Measurements from ENCODE around the gene PRRT4. TPM values are rescaled to one million over a fixed set of nuclear protein-coding genes. Genes with fewer than 3 reads are reported as not detected.
A peak's percentile ranks its signal among the peaks of the same experiment; 100 is the strongest.

The PRRT4 gene
- total and polyA plus RNA-seq, 9 of the 15 experiments (the other 6 are each of a cell fraction or from before 2014, with no cell fraction given), result not detected

GRCh38 chr7:128409596-128410450 lies 48.3 kb upstream of the PRRT4 start, which contains the start of gene IMPDH1 (continued):
- TF ChIP-seq NR2C1 (IDR thresholded peaks at IDR 0.05) (no peak), NR2C1 (tag; IDR thresholded peaks at IDR 0.05) (no peak), ZNF79 (CRISPR knock-in tag; IDR thresholded peaks at IDR 0.05; ENCODE audit: low read depth) (no peak), SMARCA5 (IDR thresholded peaks at IDR 0.05) (0 out of 2 replicates have a peak, but pooled peaks have one; percentile 34), ZNF146 (CRISPR knock-in tag; IDR thresholded peaks at IDR 0.05; ENCODE audit: unreplicated experiment) (no peak), USF2 (CRISPR knock-in tag; IDR thresholded peaks at IDR 0.05) (no peak), NR2C2 (CRISPR knock-in tag; IDR thresholded peaks at IDR 0.05) (no peak), NR2C2 (tag; IDR thresholded peaks at IDR 0.05) (peak; percentile 62; the same call in 1 of the 2 replicates), RERE (CRISPR knock-in tag; IDR thresholded peaks at IDR 0.05; ENCODE audit: borderline replicate concordance) (no peak), GTF2F1 (IDR thresholded peaks at IDR 0.05; ENCODE audit: low read depth, low read length) (no peak), ZNF232 (CRISPR knock-in tag; IDR thresholded peaks at IDR 0.05) (no peak), GATA2 (CRISPR knock-in tag; IDR thresholded peaks at IDR 0.05) (no peak), HNRNPK (IDR thresholded peaks at IDR 0.05; ENCODE audit: low read depth, low read length, poor library complexity, severe bottlenecking) (no peak), ATF4 (CRISPR knock-in tag; IDR thresholded peaks at IDR 0.05) (no peak), BCOR (IDR thresholded peaks at IDR 0.05) (peak; percentile 70; the same call in 1 of the 2 replicates), ID3 (CRISPR knock-in tag; IDR thresholded peaks at IDR 0.05) (no peak), ID3 (tag; IDR thresholded peaks at IDR 0.05) (no peak; the same call in 1 of the 2 replicates), LARP7 (IDR thresholded peaks at IDR 0.05) (no peak), MAFK (IDR thresholded peaks at IDR 0.05; ENCODE audit: low read length) (no peak), RBM34 (IDR thresholded peaks at IDR 0.05; ENCODE audit: borderline replicate concordance, insufficient read depth, low read length) (0 out of 2 replicates have a peak, but pooled peaks have one; percentile 66), RBM14 (IDR thresholded peaks at IDR 0.05; ENCODE audit: borderline replicate concordance, insufficient read depth, low read depth, low read length) (no peak), MIER1 (IDR thresholded peaks at IDR 0.05; ENCODE audit: low read depth) (0 out of 2 replicates have a peak, but pooled peaks have one; percentile 59)

Measured in K562 (cell line).